ENCODE results near the gene UMPS. TPM values are rescaled to one million over a fixed set of nuclear protein-coding genes. Genes with fewer than 3 reads are reported as not detected.

The UMPS gene
- total and polyA plus RNA-seq, 8 donors: 18.8 to 42.0 (median 36.8) TPM

GRCh38 chr3:124777762-124778470 lies 47.7 kb downstream of the UMPS start:
- TF ChIP-seq, protein P1, sequence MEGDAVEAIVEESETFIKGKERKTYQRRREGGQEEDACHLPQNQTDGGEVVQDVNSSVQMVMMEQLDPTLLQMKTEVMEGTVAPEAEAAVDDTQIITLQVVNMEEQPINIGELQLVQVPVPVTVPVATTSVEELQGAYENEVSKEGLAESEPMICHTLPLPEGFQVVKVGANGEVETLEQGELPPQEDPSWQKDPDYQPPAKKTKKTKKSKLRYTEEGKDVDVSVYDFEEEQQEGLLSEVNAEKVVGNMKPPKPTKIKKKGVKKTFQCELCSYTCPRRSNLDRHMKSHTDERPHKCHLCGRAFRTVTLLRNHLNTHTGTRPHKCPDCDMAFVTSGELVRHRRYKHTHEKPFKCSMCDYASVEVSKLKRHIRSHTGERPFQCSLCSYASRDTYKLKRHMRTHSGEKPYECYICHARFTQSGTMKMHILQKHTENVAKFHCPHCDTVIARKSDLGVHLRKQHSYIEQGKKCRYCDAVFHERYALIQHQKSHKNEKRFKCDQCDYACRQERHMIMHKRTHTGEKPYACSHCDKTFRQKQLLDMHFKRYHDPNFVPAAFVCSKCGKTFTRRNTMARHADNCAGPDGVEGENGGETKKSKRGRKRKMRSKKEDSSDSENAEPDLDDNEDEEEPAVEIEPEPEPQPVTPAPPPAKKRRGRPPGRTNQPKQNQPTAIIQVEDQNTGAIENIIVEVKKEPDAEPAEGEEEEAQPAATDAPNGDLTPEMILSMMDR (IDR thresholded peaks at IDR 0.05): no peak
- Histone ChIP-seq H3K27ac (no peak overlapping the region), H3K36me3 (no peaks in the 10 kb centered on the region), H3K4me1 (peaks cover 12 to 18% of the 10 kb centered on the region in 2 donors), H3K27me3 (no peaks in the 10 kb centered on the region), H3K9me3 (no peaks in the 10 kb centered on the region), H3K4me3 (no peak overlapping the region)
- ATAC-seq: no peak
- intact Hi-C loops (cut with DNase I): no loop called here
- no peak for DNase-seq

GRCh38 chr3:124779116-124779515 lies 48.9 kb downstream of the UMPS start:
- H3K4me3 ChIP-seq: no peak overlapping the region
- peaks cover 12 to 16% of the 10 kb centered on the region in 2 donors for H3K4me1 ChIP-seq
- H3K36me3 ChIP-seq: no peaks in the 10 kb centered on the region
- ATAC-seq (no peak), DNase-seq (no peak)
- no peaks in the 10 kb centered on the region for H3K9me3 ChIP-seq
- TF ChIP-seq, protein P1 (IDR thresholded peaks at IDR 0.05): no peak
- no peaks in the 10 kb centered on the region for H3K27me3 ChIP-seq
- no peak overlapping the region for H3K27ac ChIP-seq
- intact Hi-C loops (cut with DNase I): no loop called here

DNA sequence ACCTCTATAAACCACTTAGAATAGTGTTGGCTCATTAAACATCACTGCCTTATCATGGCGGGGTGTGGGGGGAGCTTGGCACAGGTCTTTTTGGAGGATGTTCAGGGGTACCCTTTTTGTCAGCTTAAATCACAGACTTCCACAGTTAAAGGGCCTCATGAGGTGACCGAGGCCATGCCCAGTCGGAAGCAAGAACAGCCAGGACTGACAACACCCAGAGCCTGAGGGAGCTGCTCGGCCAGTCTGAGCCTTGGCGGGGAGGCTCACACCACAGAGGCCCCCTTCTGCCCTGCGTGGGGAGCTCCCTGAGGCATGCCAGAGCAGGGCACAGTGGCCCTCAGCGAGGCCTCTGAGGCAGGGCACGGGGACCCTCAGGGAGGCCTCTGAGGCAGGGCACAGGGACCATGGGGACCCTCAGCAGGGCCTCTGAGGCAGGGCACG lies 49.5 kb downstream of the UMPS start:
- TF ChIP-seq, protein P1 (IDR thresholded peaks at IDR 0.05): no peak
- no peaks in the 10 kb centered on the region for H3K36me3 ChIP-seq
- peak overlapping the region in 1 of 2 donors; percentile 74 for H3K27ac ChIP-seq
- intact Hi-C loops (cut with DNase I): no loop called here
- no peak overlapping the region for H3K4me3 ChIP-seq
- DNase-seq: no peak
- no peaks in the 10 kb centered on the region for H3K27me3 ChIP-seq
- ATAC-seq: no peak
- peaks cover 12 to 16% of the 10 kb centered on the region in 2 donors for H3K4me1 ChIP-seq
- no peaks in the 10 kb centered on the region for H3K9me3 ChIP-seq

GRCh38 chr3:124780356-124780755 lies 50.1 kb downstream of the UMPS start:
- DNase-seq: peak in 3 of 4 donors; percentile 65 to 83 (median 81)

More at GRCh38 chr3:124780356-124780755, 50.1 kb downstream of the UMPS start:
- intact Hi-C loops (cut with DNase I): no loop called here
- H3K9me3 ChIP-seq: no peaks in the 10 kb centered on the region
- peak overlapping the region; percentile 25 to 74 for H3K27ac ChIP-seq
- peaks cover 12 to 16% of the 10 kb centered on the region in 2 donors for H3K4me1 ChIP-seq
- TF ChIP-seq, protein P1 (IDR thresholded peaks at IDR 0.05): no peak
- no peak overlapping the region for H3K4me3 ChIP-seq
- H3K27me3 ChIP-seq: no peaks in the 10 kb centered on the region
- ATAC-seq: peak; percentile 64
- no peaks in the 10 kb centered on the region for H3K36me3 ChIP-seq
